Mucosa of stomach (tissue), 1 donor: ENCODE results near the gene ZNF629.

Experiments used
- H3K27me3 ChIP-seq: one replicate; pipeline ENCODE4 v1.7.0; 2013; ENCODE audit warnings: mild to moderate bottlenecking, low read length; ENCODE audit not compliant: control insufficient read depth, insufficient read depth
- H3K36me3 ChIP-seq: one replicate; pipeline ENCODE4 v1.7.0; 2013; ENCODE audit warnings: low read length; ENCODE audit not compliant: control insufficient read depth, insufficient read depth
- H3K4me1 ChIP-seq: one replicate; pipeline ENCODE4 v1.7.0; 2013; ENCODE audit warnings: mild to moderate bottlenecking, low read length; ENCODE audit not compliant: control insufficient read depth, insufficient read depth
- H3K4me3 ChIP-seq: one replicate; pipeline ENCODE4 v1.7.0; 2013; ENCODE audit warnings: low read length
- H3K9ac ChIP-seq: one replicate; pipeline ENCODE4 v1.7.0; 2013; ENCODE audit warnings: mild to moderate bottlenecking, low read length, moderate library complexity
- H3K9me3 ChIP-seq: one replicate; pipeline ENCODE4 v1.7.0; 2013; ENCODE audit warnings: mild to moderate bottlenecking, low read length, moderate library complexity; ENCODE audit not compliant: control insufficient read depth
- donor health status: Pancreatic carcinoma.

ZNF629 gene

DNA sequence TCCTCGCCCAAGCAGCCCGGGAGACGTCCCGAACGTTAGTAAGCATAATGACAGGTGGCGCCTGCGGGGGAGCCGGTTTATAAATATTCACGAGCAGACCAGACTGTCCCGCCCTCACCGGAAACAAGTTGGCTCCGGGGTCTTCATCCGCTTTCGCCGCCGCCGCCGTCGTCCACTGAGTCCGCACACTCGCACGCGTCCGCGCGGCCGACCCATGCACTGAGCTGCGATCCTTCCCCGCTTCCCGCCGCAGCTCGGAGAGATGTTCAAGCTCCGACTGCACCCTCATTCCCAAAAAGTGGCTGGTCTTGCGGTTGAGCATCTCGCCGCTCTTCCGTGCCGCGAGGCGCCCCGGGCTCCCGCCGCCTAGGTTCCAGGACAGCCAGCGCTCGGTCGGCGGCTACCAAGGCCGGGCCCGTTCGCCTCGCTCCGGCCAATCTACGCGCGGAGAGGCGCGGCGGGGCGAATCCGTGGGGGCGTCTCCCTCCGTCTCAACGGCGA, 25.5 kb downstream of the ZNF629 start:
- Histone ChIP-seq H3K9me3 (no peaks in the 10 kb centered on the region), H3K4me1 (peaks cover 19% of the 10 kb centered on the region), H3K27me3 (no peaks in the 10 kb centered on the region), H3K9ac (peak overlapping the region; percentile 96), H3K36me3 (peaks cover 13% of the 10 kb centered on the region), H3K4me3 (peak overlapping the region; percentile 83)

DNA sequence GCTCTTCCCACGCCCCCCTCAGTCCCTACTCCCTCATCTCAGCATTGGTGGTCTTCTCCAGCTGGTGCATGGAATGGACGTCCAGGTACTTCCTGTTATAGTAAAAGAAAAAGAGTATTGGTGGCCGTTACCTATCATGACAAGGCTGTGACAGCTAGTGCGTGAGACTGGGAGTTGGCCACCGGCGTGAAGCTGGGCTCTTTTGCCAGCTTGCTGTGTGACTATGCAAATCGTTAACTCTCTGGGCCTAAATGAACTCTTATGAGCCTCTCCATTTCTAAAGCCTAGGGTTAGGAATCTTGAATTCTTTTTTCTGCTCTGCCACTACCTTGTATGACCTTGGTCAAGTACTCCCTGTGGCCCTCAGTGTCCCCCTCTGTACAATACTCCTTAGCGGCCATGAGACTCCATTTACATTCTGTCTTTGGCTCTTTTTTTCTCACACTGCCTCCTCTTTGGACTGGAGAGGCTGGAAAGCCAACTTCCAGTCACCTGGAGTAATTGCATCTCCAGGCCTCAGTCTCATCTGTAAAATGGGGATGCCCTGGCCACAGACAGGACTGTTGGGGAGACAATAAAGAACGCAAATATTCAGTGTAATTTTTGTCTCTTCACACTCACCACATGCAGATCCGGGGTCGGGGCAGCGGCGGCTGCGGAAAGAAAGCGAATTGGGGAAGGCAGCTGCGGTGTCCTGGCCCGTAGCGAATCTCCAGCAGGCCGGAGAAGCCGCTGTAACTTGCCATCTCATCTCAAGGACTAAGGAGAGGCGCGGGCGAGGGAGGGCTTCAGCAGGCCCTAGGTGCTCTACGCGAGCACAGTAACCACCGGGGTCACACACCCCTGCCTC, 26.2 kb downstream of the ZNF629 start:
- Histone ChIP-seq H3K4me3 (no peak overlapping the region), H3K36me3 (peaks cover 9% of the 10 kb centered on the region), H3K9ac (peak overlapping the region; percentile 96), H3K9me3 (no peaks in the 10 kb centered on the region), H3K4me1 (peaks cover 19% of the 10 kb centered on the region), H3K27me3 (no peaks in the 10 kb centered on the region)

DNA sequence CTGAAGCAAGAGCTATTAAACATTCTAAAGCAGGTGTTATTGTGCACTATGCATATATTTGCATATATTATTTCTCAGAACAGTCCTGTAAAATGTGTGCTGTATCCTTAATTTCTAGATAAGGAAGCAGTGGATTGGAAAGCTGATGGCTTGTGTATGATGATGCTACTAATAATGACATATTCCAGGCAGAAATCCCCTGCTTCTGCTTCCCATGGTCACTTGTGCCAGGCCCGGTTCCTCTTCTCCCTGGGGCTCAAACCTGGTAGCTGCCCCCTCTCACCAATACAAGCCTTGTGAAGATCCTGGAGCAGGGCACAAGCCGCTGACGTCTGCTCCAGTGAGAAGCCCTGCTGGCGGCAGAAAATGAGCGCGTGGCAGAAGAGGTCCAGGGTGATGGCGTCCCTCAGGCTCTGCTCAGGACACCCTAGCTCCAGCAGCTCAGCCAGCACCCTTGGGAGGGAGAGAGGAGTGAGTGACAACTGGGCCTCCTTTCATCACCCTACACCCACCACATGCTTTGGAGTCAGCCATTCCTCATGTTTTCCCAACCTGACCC, 26.9 kb downstream of the ZNF629 start:
- H3K4me1 ChIP-seq = peaks cover 19% of the 10 kb centered on the region
- H3K4me3 ChIP-seq = no peak overlapping the region
- no peak overlapping the region for H3K9ac ChIP-seq
- H3K36me3 ChIP-seq = peaks cover 7% of the 10 kb centered on the region
- no peaks in the 10 kb centered on the region for H3K9me3 ChIP-seq
- H3K27me3 ChIP-seq = no peaks in the 10 kb centered on the region

DNA sequence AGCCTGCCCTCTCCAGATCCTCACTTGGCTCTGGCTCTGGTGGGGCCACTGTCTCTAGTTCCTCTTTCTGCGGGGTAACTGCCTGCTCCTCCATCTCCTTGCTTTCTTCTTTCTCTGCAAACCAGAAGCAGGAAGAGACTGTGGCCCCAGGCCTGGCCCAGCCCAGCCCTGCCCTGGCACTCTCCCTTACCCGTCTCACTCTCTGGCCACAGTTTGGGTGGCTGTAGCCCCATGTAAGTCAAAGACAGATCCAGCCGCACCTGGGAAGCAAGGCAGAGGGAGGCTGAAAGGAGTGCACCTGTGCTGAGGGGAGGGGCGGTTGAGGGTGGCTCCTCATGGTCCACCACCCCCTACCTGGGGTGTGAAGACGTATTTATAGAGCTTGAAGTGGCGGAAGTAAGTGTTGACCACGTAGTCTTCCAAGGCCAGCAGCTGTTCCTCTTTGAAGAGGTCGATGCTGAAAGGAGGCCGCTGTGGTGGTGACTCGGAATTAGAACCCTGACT, 28.0 kb downstream of the ZNF629 start:
- Histone ChIP-seq H3K4me3 (no peak overlapping the region), H3K9me3 (no peaks in the 10 kb centered on the region), H3K36me3 (no peaks in the 10 kb centered on the region), H3K4me1 (peaks cover 19% of the 10 kb centered on the region), H3K27me3 (no peaks in the 10 kb centered on the region), H3K9ac (no peak overlapping the region)

DNA sequence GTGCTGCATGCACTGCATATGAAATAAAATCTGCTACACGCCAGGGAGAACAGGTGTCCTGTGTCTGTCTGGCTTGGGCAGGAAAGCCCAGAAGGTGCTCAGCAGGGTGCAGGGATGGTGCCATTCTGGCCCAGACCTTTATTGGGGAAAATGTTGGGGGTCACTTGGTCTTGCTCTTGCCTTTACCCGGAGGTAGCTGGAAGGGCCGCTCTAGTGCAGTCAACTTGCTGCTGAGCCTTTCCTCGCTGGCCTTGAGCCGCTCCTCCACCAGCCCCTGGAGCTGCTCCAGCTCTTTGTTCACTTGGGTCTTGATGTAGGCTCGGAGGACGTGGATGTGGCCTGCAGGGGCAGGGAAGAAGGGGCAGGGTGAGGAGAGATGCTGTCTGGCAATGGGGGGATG, 29.7 kb downstream of the ZNF629 start:
- H3K9me3 ChIP-seq = no peaks in the 10 kb centered on the region
- no peaks in the 10 kb centered on the region for H3K36me3 ChIP-seq
- H3K4me1 ChIP-seq = peaks cover 7% of the 10 kb centered on the region
- no peak overlapping the region for H3K4me3 ChIP-seq
- no peaks in the 10 kb centered on the region for H3K27me3 ChIP-seq
- no peak overlapping the region for H3K9ac ChIP-seq

DNA sequence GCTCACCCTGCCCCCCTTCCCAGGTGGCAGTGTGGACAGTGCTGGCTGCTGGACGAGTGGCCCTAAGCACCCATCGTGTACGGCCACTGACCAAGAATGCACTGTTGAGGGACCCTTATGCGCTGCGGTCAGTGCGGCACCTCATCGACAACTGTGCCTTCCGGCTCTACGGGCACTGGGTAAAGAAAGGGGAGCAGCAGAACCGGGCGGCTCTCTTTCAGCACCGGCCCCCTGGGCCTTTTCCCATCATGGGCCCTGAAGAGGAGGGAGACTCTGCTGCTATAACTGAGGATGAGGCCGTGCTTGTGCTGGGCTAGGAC, 30.3 kb downstream of the ZNF629 start:
- H3K9ac ChIP-seq = no peak overlapping the region
- no peak overlapping the region for H3K4me3 ChIP-seq
- no peaks in the 10 kb centered on the region for H3K27me3 ChIP-seq
- peaks cover 7% of the 10 kb centered on the region for H3K4me1 ChIP-seq
- no peaks in the 10 kb centered on the region for H3K9me3 ChIP-seq
- no peaks in the 10 kb centered on the region for H3K36me3 ChIP-seq

DNA sequence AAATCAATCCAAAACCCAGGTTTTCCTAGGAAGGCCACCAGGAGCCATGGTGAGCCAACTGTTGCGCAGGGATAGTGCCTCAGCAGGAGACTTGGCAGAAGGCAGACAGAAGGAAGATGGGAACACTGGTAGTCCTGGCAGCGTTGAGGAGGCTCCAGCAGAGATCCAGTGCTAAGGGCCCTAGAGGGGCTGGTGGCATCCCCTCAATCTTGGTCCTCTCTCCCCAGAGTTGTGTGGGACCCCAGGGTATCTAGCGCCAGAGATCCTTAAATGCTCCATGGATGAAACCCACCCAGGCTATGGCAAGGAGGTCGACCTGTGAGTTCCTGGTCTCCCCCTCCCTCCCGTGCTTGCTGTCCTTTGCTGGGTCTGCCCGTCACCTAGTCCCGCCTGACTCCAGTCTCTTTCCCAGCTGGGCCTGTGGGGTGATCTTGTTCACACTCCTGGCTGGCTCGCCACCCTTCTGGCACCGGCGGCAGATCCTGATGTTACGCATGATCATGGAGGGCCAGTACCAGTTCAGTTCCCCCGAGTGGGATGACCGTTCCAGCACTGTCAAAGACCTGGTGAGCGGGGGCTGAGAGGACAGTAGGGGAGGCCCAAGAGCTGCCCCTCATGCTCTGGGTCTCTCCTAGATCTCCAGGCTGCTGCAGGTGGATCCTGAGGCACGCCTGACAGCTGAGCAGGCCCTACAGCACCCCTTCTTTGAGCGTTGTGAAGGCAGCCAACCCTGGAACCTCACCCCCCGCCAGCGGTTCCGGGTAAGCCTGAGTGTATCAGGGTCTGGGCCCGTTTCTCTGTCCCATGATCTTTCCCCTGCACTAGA, 30.8 kb downstream of the ZNF629 start:
- Histone ChIP-seq H3K9me3 (no peaks in the 10 kb centered on the region), H3K27me3 (no peaks in the 10 kb centered on the region), H3K4me3 (no peak overlapping the region), H3K4me1 (peaks cover 7% of the 10 kb centered on the region), H3K36me3 (no peaks in the 10 kb centered on the region), H3K9ac (no peak overlapping the region)

DNA sequence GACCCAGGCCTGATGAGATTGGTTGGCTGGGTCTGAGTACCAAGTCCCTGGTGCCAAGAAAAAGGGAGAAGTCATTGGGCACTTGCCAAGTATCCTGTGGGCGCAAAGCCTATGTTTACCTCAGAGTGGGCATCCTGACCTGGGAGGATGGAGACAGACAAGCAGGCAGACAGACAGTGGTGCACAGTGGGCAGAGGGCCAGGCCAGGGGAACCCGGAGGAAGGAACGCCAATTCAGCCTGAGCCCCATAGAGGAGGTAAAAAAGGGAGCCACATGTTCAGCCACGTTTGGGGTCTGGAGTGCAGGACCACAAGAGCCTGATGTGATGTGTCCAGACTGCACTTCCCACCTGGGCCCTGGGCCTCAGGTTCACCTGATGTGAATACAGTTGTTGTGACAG, 33.4 kb downstream of the ZNF629 start:
- Histone ChIP-seq H3K4me1 (no peaks in the 10 kb centered on the region), H3K9me3 (no peaks in the 10 kb centered on the region), H3K4me3 (no peak overlapping the region), H3K36me3 (no peaks in the 10 kb centered on the region), H3K27me3 (no peaks in the 10 kb centered on the region), H3K9ac (no peak overlapping the region)

DNA sequence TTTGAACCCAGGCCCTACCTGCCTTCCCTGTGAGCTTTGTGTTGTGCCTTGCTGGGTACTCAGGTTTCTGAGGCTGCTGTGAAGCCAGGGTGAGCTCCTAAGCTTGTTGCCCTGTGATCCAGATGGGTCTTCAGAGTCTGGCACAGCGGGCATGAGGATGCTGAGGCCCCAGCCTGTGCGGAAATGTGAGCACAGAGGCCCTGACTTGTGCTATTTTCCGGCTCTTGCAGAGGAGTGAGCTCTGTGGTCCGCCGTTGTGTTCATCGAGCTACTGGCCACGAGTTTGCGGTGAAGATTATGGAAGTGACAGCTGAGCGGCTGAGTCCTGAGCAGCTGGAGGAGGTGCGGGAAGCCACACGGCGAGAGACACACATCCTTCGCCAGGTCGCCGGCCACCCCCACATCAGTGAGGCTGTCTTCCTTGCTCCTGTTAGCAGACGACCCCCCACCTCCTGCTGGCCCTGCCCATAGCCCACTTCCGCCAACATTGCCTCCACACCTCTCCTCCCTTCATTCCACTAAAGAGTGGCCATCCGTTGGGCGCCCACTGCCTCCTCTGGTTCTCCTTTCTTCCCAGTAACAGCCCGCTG, 36.0 kb downstream of the ZNF629 start:
- Histone ChIP-seq H3K9me3 (no peaks in the 10 kb centered on the region), H3K4me1 (peaks cover 9% of the 10 kb centered on the region), H3K4me3 (no peak overlapping the region), H3K9ac (no peak overlapping the region), H3K27me3 (no peaks in the 10 kb centered on the region), H3K36me3 (no peaks in the 10 kb centered on the region)

DNA sequence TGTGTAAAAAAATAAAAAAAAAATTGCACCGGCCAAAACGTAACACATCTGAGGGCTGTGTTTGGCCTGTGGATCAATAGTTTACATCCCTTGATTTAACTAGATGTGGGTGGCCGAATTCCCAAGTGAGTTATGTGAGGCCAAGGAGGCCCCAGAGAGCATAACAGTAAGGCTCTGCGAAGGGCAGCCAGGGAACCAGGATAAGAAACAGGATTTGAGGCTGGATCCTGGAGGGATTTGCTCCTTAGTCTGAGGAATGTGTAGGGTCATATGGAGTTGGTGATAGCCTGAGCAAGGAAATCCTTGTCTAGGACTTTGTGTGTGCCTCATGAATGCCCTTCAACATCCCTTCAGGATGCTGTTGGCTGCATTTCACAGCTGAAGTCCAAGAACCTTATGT, 36.8 kb downstream of the ZNF629 start:
- H3K9ac ChIP-seq = no peak overlapping the region
- no peak overlapping the region for H3K4me3 ChIP-seq
- H3K27me3 ChIP-seq = no peaks in the 10 kb centered on the region
- no peaks in the 10 kb centered on the region for H3K9me3 ChIP-seq
- no peaks in the 10 kb centered on the region for H3K36me3 ChIP-seq
- H3K4me1 ChIP-seq = peaks cover 9% of the 10 kb centered on the region

DNA sequence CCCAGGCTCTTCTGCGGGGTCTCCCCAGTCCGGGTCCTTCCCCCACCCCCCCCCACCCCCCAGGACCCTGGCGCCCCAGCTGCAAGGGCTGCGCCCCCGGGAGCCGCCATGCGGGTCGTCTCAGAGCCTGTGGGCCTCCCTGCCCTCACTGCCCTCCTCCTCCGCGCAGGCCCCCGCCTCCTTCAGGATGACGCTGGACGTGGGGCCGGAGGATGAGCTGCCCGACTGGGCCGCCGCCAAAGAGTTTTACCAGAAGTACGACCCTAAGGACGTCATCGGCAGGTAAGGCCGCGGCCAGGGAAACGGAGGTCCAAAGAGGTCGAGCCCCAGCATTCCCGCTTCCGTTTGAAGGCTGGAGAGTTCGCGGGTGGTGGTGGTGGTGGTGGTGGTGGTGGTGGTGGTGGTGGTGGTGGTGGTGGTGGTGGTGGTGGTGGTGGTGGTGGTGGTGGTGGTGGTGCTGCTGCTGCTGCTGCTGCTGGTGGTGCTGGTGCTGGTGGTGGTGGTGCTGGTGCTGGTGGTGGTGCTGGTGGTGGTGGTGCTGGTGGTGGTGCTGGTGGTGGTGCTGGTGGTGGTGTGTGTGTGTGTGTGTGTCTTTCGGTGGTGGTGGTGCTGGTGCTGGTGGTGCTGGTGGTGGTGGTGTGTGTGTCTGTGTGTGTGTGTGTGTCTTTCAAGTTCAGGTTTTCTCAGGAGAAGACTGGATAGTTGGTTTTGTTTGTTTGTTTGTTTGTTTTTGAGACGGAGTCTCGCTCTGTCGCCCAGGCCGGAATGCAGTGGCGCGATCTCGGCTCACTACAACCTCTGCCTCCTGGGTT, 38.2 kb downstream of the ZNF629 start:
- Histone ChIP-seq H3K4me1 (peaks cover 9% of the 10 kb centered on the region), H3K27me3 (no peaks in the 10 kb centered on the region), H3K9ac (peak overlapping the region; percentile 50), H3K36me3 (no peaks in the 10 kb centered on the region), H3K4me3 (no peak overlapping the region), H3K9me3 (no peaks in the 10 kb centered on the region)
